Spinal cord (tissue), 10 donors: ENCODE data around the gene TUBGCP3. TPM values are rescaled to one million over a fixed set of nuclear protein-coding genes. Genes with fewer than 3 reads are reported as not detected.

Experiments
- DNase-seq, 6 donors: peaks; one replicate each; pipeline versions ENCODE4 v3.0.0 to v3.0.0-alpha.2; 2013 to 2015; ENCODE audit warnings: low spot score in 6 of 6, low read depth in 4 of 6
- H3K27ac ChIP-seq: one replicate; pipeline ENCODE4 v1.5.1; 2013; ENCODE audit warnings: low read depth, low read length, control low read depth
- H3K27me3 ChIP-seq: one replicate; pipeline ENCODE4 v1.6.1; 2013; ENCODE audit warnings: low read length; ENCODE audit not compliant: control insufficient read depth, insufficient read depth
- H3K36me3 ChIP-seq: one replicate; pipeline ENCODE4 v1.6.1; 2013; ENCODE audit warnings: low read length; ENCODE audit not compliant: control insufficient read depth, insufficient read depth
- H3K4me1 ChIP-seq: one replicate; pipeline ENCODE4 v1.6.1; 2013; ENCODE audit warnings: low read length; ENCODE audit not compliant: control insufficient read depth, insufficient read depth
- H3K4me3 ChIP-seq: one replicate; pipeline ENCODE4 v1.5.1; 2013; ENCODE audit warnings: low read depth, low read length, control low read depth
- H3K9me3 ChIP-seq: one replicate; pipeline ENCODE4 v1.6.1; 2013; ENCODE audit warnings: low read length; ENCODE audit not compliant: control insufficient read depth, insufficient read depth
- WGBS: methylation state at CpG from one replicate; pipeline ENCODE4 v1.1.5; 2013; ENCODE audit warnings: missing lambda C conversion rate; ENCODE audit not compliant: insufficient coverage; 5-methylcytosine and 5-hydroxymethylcytosine counted together
- polyA plus RNA-seq, 2 donors: library from polyadenylated mRNA; unstranded; fragments of 120-200 nt; gene quantifications; one replicate each; pipeline ENCODE4 v1.2.1, GENCODE V29; 2013; ENCODE audit not compliant: insufficient read length in 2 of 2
- total RNA-seq, 2 donors: library from RNA; depleted of rRNA in 1 of 2; stranded (reverse); fragments of 120-200 nt in 1 of 2; fragments of >200 nt in 1 of 2; gene quantifications; one replicate each; pipeline versions ENCODE4 v1.2.3 to v1.2.4, GENCODE V29; 2013 to 2014
- donor health status: healthy.

Gene TUBGCP3
- total and polyA plus RNA-seq, 4 donors = 23.2 to 40.5 (median 33.5) TPM

- H3K27me3 ChIP-seq = peaks cover 18% of the 10 kb centered on the region
- peaks cover 12% of the 10 kb centered on the region for H3K4me1 ChIP-seq
- H3K27ac ChIP-seq = no peak overlapping the region
- H3K9me3 ChIP-seq = no peaks in the 10 kb centered on the region
- H3K4me3 ChIP-seq = no peak overlapping the region
- 93% methylated on average over 12 of the region's 14 CpGs for WGBS
- H3K36me3 ChIP-seq = no peaks in the 10 kb centered on the region
- DNase-seq = no peak
Measured at GRCh38 chr13:112446867-112447266, 141.1 kb downstream of the TUBGCP3 start.

- WGBS = 78% methylated on average over 12 of the region's 12 CpGs
- Histone ChIP-seq H3K27me3 (peaks cover 18% of the 10 kb centered on the region), H3K4me1 (peaks cover 12% of the 10 kb centered on the region), H3K9me3 (no peaks in the 10 kb centered on the region), H3K4me3 (no peak overlapping the region), H3K27ac (no peak overlapping the region), H3K36me3 (no peaks in the 10 kb centered on the region)
- DNase-seq = no peak
Measured at GRCh38 chr13:112446347-112446861, 141.5 kb downstream of the TUBGCP3 start.

- Histone ChIP-seq H3K4me1 (peaks cover 12% of the 10 kb centered on the region), H3K27me3 (peaks cover 18% of the 10 kb centered on the region), H3K27ac (no peak overlapping the region), H3K9me3 (no peaks in the 10 kb centered on the region), H3K4me3 (no peak overlapping the region), H3K36me3 (no peaks in the 10 kb centered on the region)
- no peak for DNase-seq
- WGBS = 79% methylated on average over 25 of the region's 31 CpGs
Measured at GRCh38 chr13:112445411-112446271, 142.3 kb downstream of the TUBGCP3 start.

GRCh38 chr13:112444416-112445399 is 143.2 kb downstream of the TUBGCP3 start:
- Histone ChIP-seq H3K4me3 (no peak overlapping the region), H3K36me3 (no peaks in the 10 kb centered on the region), H3K9me3 (no peaks in the 10 kb centered on the region), H3K4me1 (peaks cover 13% of the 10 kb centered on the region), H3K27ac (no peak overlapping the region), H3K27me3 (peaks cover 18% of the 10 kb centered on the region)
- WGBS = 85% methylated on average over 39 of the region's 42 CpGs
- DNase-seq = no peak

GRCh38 chr13:112443995-112444311 is 144.0 kb downstream of the TUBGCP3 start:
- no peaks in the 10 kb centered on the region for H3K9me3 ChIP-seq
- WGBS = 0% methylated on average over 10 of the region's 10 CpGs
- H3K36me3 ChIP-seq = no peaks in the 10 kb centered on the region
- peaks cover 15% of the 10 kb centered on the region for H3K4me1 ChIP-seq
- H3K27ac ChIP-seq = no peak overlapping the region
- no peak overlapping the region for H3K4me3 ChIP-seq
- peaks cover 18% of the 10 kb centered on the region for H3K27me3 ChIP-seq
- peak; percentile 29 to 91 (median 58) for DNase-seq

- 18% methylated on average over 25 of the region's 31 CpGs for WGBS
- H3K27me3 ChIP-seq = peaks cover 18% of the 10 kb centered on the region
- no peak overlapping the region for H3K4me3 ChIP-seq
- H3K36me3 ChIP-seq = no peaks in the 10 kb centered on the region
- peaks cover 15% of the 10 kb centered on the region for H3K4me1 ChIP-seq
- H3K9me3 ChIP-seq = no peaks in the 10 kb centered on the region
- no peak overlapping the region for H3K27ac ChIP-seq
- DNase-seq = peak in 4 of 6 donors; percentile 25 to 79 (median 51)
Measured at GRCh38 chr13:112443191-112443994, 144.6 kb downstream of the TUBGCP3 start.

- Histone ChIP-seq H3K27me3 (peaks cover 18% of the 10 kb centered on the region), H3K27ac (no peak overlapping the region), H3K36me3 (no peaks in the 10 kb centered on the region), H3K4me3 (no peak overlapping the region), H3K4me1 (peaks cover 15% of the 10 kb centered on the region), H3K9me3 (peaks cover 3% of the 10 kb centered on the region)
- DNase-seq = no peak
- WGBS = 69% methylated on average over 15 of the region's 21 CpGs
Measured at GRCh38 chr13:112442483-112443090, 145.4 kb downstream of the TUBGCP3 start.

- peaks cover 3% of the 10 kb centered on the region for H3K9me3 ChIP-seq
Measured at GRCh38 chr13:112441779-112442310, 146.1 kb downstream of the TUBGCP3 start.

More at GRCh38 chr13:112441779-112442310, 146.1 kb downstream of the TUBGCP3 start:
- peaks cover 15% of the 10 kb centered on the region for H3K4me1 ChIP-seq
- WGBS = 85% methylated on average over 17 of the region's 19 CpGs
- no peak for DNase-seq
- no peak overlapping the region for H3K4me3 ChIP-seq
- no peaks in the 10 kb centered on the region for H3K36me3 ChIP-seq
- H3K27me3 ChIP-seq = peaks cover 18% of the 10 kb centered on the region
- no peak overlapping the region for H3K27ac ChIP-seq
